K562 (cell line): ENCODE measurements around the gene RNF25.

Experiments
- ATF3 ChIP-seq, 2 experiments: fragments of 450-650 bp in 1 of 2; sonication (generic) in 1 of 2; formaldehyde crosslinking in 1 of 2; IDR thresholded peaks in 1 of 2; conservative IDR thresholded peaks in 1 of 2; 2 replicates each; pipeline versions ENCODE4 v1.6.1 to v1.8.1; 2016 to 2023; ENCODE audit warnings: mild to moderate bottlenecking in 2 of 2, moderate library complexity in 2 of 2, inconsistent platforms in 1 of 2, missing genetic modification reagents in 1 of 2
- CTCF ChIP-seq, 3 experiments: IDR thresholded peaks in 2 of 3; conservative IDR thresholded peaks in 1 of 3; 2 replicates each; pipeline ENCODE4 v1.5.1; 2011 to 2012; ENCODE audit warnings: low read length in 3 of 3, mild to moderate bottlenecking in 3 of 3, control low read depth in 2 of 3, improper control_type of control experiment in 1 of 3, inconsistent platforms in 1 of 3, low read depth in 1 of 3, mixed read lengths in 1 of 3, moderate library complexity in 1 of 3; ENCODE audit not compliant: insufficient read depth in 2 of 3
- ELF1 ChIP-seq: fragments of 200-800 bp; sonication (Bioruptor generic); IDR thresholded peaks from 2 replicates; pipeline ENCODE4 v1.6.1; 2016; ENCODE audit warnings: missing genetic modification characterization, missing compliant biosample characterization
- EZH2 ChIP-seq: IDR thresholded peaks from 2 replicates; pipeline ENCODE4 v1.6.1; 2012; ENCODE audit warnings: low read depth, mild to moderate bottlenecking, inconsistent platforms, low read length, borderline replicate concordance
- HMG20B ChIP-seq: fragments of 250-450 bp; sonication (Bioruptor Pico); IDR thresholded peaks from 2 replicates; pipeline ENCODE4 v1.5.0; 2021; ENCODE audit warnings: mild to moderate bottlenecking
- HMGXB4 ChIP-seq: sonication (generic); formaldehyde crosslinking; IDR thresholded peaks from 2 replicates; pipeline ENCODE4 v1.8.1; 2023; ENCODE audit warnings: mild to moderate bottlenecking, missing genetic modification reagents
- MEF2D ChIP-seq: conservative IDR thresholded peaks from 2 replicates; pipeline ENCODE4 v1.6.1; 2016; ENCODE audit warnings: low read depth, missing genetic modification characterization, missing compliant biosample characterization
- RBM14 ChIP-seq: fragments of 200-400 bp; formaldehyde crosslinking; IDR thresholded peaks from 2 replicates; pipeline ENCODE4 v1.6.1; 2018; ENCODE audit warnings: low read depth, mild to moderate bottlenecking, low read length, moderate library complexity, borderline replicate concordance; ENCODE audit not compliant: insufficient read depth
- SAP30 ChIP-seq: fragments of 200-600 bp; sonication (generic); IDR thresholded peaks from 2 replicates; pipeline ENCODE4 v1.6.1; 2012; ENCODE audit warnings: borderline replicate concordance, low read depth, mild to moderate bottlenecking, moderate library complexity, low read length, control low read depth, inconsistent platforms; ENCODE audit not compliant: insufficient read depth, poor library complexity, severe bottlenecking
- TAF7 ChIP-seq: fragments of 450-650 bp; IDR thresholded peaks from 2 replicates; pipeline ENCODE4 v1.6.1; 2016; ENCODE audit warnings: missing genetic modification characterization, missing compliant biosample characterization
- ZBTB26 ChIP-seq: fragments of 450-650 bp; formaldehyde crosslinking; IDR thresholded peaks from 2 replicates; pipeline ENCODE4 v1.4.0; 2022; ENCODE audit warnings: missing genetic modification characterization

GRCh38 chr2:218648088-218648786 lies 23.6 kb downstream of the RNF25 start:
- peak; percentile 62 to 82 (median 68) for TF ChIP-seq CTCF (IDR thresholded peaks at IDR 0.05 in 2 of 3, conservative IDR thresholded peaks at IDR 0.05 in 1 of 3; ENCODE audit: insufficient read depth in 2 of 3, low read depth in 1 of 3, low read length in 3 of 3)
- no peak for TF ChIP-seq HMGXB4 (CRISPR knock-in tag)
- no peak for TF ChIP-seq SAP30
- no peak for TF ChIP-seq EZH2
- no peak for TF ChIP-seq ATF3 (IDR thresholded peaks at IDR 0.05)
- no peak for TF ChIP-seq ATF3 (CRISPR knock-in tag; conservative IDR thresholded peaks at IDR 0.05)
- TF ChIP-seq ELF1 = no peak
- TF ChIP-seq MEF2D = no peak
- no peak for TF ChIP-seq TAF7 (tag)
- no peak for TF ChIP-seq HMG20B
- TF ChIP-seq ZBTB26 = no peak
- no peak for TF ChIP-seq RBM14
